H1 (cell line): ENCODE measurements around the gene ARHGEF28. TPM values are rescaled to one million over a fixed set of nuclear protein-coding genes. Genes with fewer than 3 reads are reported as not detected.

ENCODE experiments used
- CTCF ChIA-PET: fragments of 300-600 bp; sonication (Branson Sonifier 250); formaldehyde crosslinking; loops from one replicate; lab custom pipeline; 2021; ENCODE audit not compliant: partially characterized antibody; lab: Charles Lee
- POLR2A ChIA-PET: fragments of 300-600 bp; sonication (Branson Sonifier 250); formaldehyde crosslinking; loops from one replicate; lab custom pipeline; 2021; ENCODE audit warnings: inconsistent platforms; ENCODE audit not compliant: partially characterized antibody; lab: Charles Lee
- DNase-seq, 2 experiments: peaks; one replicate each; pipeline versions ENCODE4 v3.0.0 to v3.0.0-alpha.2; 2010 to 2022; ENCODE audit warnings: low spot score in 2 of 2, low read depth in 1 of 2, mixed read lengths in 1 of 2
- FAIRE-seq: peaks from 2 replicates; lab custom pipeline; 2011; peaks lifted over from hg19 to GRCh38; lab: Jason Lieb, UNC
- H2AFZ ChIP-seq: 2 replicates; pipeline ENCODE4 v1.8.1; 2012; ENCODE audit warnings: low read length, inconsistent platforms
- H2AK5ac ChIP-seq: 2 replicates; pipeline ENCODE4 v1.6.1; 2013; ENCODE audit warnings: low read depth, low read length
- H2BK120ac ChIP-seq: replicated peaks from 2 replicates; pipeline ENCODE3; 2013; ENCODE audit warnings: low read depth, low read length, inconsistent platforms
- H2BK12ac ChIP-seq: 2 replicates; pipeline ENCODE4 v1.6.1; 2013; ENCODE audit warnings: low read depth, low read length
- H2BK15ac ChIP-seq: 2 replicates; pipeline ENCODE4 v1.6.1; 2013; ENCODE audit warnings: low read length
- H2BK20ac ChIP-seq: 2 replicates; pipeline ENCODE4 v1.6.1; 2013; ENCODE audit warnings: low read length
- H2BK5ac ChIP-seq: 2 replicates; pipeline ENCODE4 v1.6.1; 2013; ENCODE audit warnings: low read depth, low read length
- H3K14ac ChIP-seq: 2 replicates; pipeline ENCODE4 v1.6.1; 2013; ENCODE audit warnings: inconsistent platforms; ENCODE audit not compliant: insufficient read length
- H3K18ac ChIP-seq: 2 replicates; pipeline ENCODE4 v1.6.1; 2013; ENCODE audit warnings: low read length; ENCODE audit errors: extremely low read depth
- H3K23ac ChIP-seq: 2 replicates; pipeline ENCODE4 v1.6.1; 2013; ENCODE audit warnings: inconsistent platforms; ENCODE audit not compliant: insufficient read length
- H3K23me2 ChIP-seq: 2 replicates; pipeline ENCODE4 v1.6.1; 2013; ENCODE audit warnings: low read depth, low read length
- H3K27ac ChIP-seq: 2 replicates; pipeline ENCODE4 v1.6.1; 2011; ENCODE audit warnings: low read depth, low read length, inconsistent platforms
- H3K27me3 ChIP-seq, 4 experiments: replicated peaks in 1 of 4; 1 replicate in 1 of 4; 2 replicates in 3 of 4; pipeline versions ENCODE4 v1.6.1 to v1.8.1; 2011 to 2013; ENCODE audit warnings: low read length in 3 of 4, mild to moderate bottlenecking in 3 of 4, inconsistent platforms in 2 of 4, mixed read lengths in 2 of 4, moderate library complexity in 1 of 4; ENCODE audit not compliant: control insufficient read depth in 3 of 4, insufficient read depth in 3 of 4; ENCODE audit errors: extremely low read depth in 1 of 4
- H3K36me3 ChIP-seq, 4 experiments: 2 replicates each; pipeline versions ENCODE4 v1.6.1 to v1.8.1; 2011 to 2013; ENCODE audit warnings: mild to moderate bottlenecking in 4 of 4, low read length in 3 of 4, moderate library complexity in 2 of 4, control low read depth in 1 of 4, inconsistent platforms in 1 of 4; ENCODE audit not compliant: insufficient read depth in 4 of 4, control insufficient read depth in 2 of 4
- H3K4ac ChIP-seq: replicated peaks from 2 replicates; pipeline ENCODE3; 2013; ENCODE audit warnings: low read length, low read depth, mixed read lengths, inconsistent platforms; ENCODE audit not compliant: insufficient read length
- H3K4me1 ChIP-seq, 4 experiments: replicated peaks in 1 of 4; 1 replicate in 1 of 4; 2 replicates in 3 of 4; pipeline versions ENCODE4 v1.6.1 to v1.8.1; 2011 to 2013; ENCODE audit warnings: low read length in 3 of 4, inconsistent platforms in 2 of 4, mixed read lengths in 1 of 4; ENCODE audit not compliant: insufficient read depth in 4 of 4, control insufficient read depth in 3 of 4
- H3K4me2 ChIP-seq, 2 experiments: 2 replicates each; pipeline versions ENCODE4 v1.6.1 to v1.8.1; 2011 to 2013; ENCODE audit warnings: low read depth in 2 of 2, low read length in 2 of 2, control low read depth in 1 of 2, inconsistent platforms in 1 of 2, mild to moderate bottlenecking in 1 of 2; ENCODE audit not compliant: insufficient read depth in 1 of 2
- H3K4me3 ChIP-seq, 4 experiments: fragments of 200-600, 300-600 bp in 1 of 4; sonication (generic), shearing (Covaris generic), sonication (Bioruptor Twin) in 1 of 4; 2 replicates each; pipeline versions ENCODE4 v1.5.1 to v1.8.1; 2011 to 2016; ENCODE audit warnings: low read length in 4 of 4, low read depth in 3 of 4, control low read depth in 2 of 4, inconsistent platforms in 2 of 4, mild to moderate bottlenecking in 2 of 4, mixed read lengths in 1 of 4, moderate library complexity in 1 of 4; ENCODE audit not compliant: insufficient read depth in 2 of 4; ENCODE audit errors: extremely low read depth in 1 of 4
- H3K56ac ChIP-seq: replicated peaks from 2 replicates; pipeline ENCODE3; 2013; ENCODE audit warnings: low read depth, mild to moderate bottlenecking, mixed read lengths, low read length, inconsistent platforms; ENCODE audit not compliant: insufficient read length
- H3K79me1 ChIP-seq: 2 replicates; pipeline ENCODE4 v1.6.1; 2013; ENCODE audit warnings: low read depth, low read length, control low read depth
- H3K79me2 ChIP-seq, 2 experiments: 2 replicates each; pipeline versions ENCODE4 v1.6.1 to v1.8.1; 2012 to 2013; ENCODE audit warnings: low read length in 2 of 2, mild to moderate bottlenecking in 2 of 2, inconsistent platforms in 1 of 2; ENCODE audit not compliant: insufficient read depth in 2 of 2, control insufficient read depth in 1 of 2
- H3K9ac ChIP-seq, 4 experiments: replicated peaks in 1 of 4; 1 replicate in 1 of 4; 2 replicates in 3 of 4; pipeline versions ENCODE4 v1.6.1 to v1.8.1; 2011 to 2013; ENCODE audit warnings: low read depth in 3 of 4, low read length in 3 of 4, control low read depth in 2 of 4, mild to moderate bottlenecking in 2 of 4, moderate library complexity in 2 of 4, inconsistent platforms in 1 of 4; ENCODE audit errors: extremely low read depth in 1 of 4
- H3K9me3 ChIP-seq, 2 experiments: 2 replicates each; pipeline versions ENCODE4 v1.6.1 to v1.8.1; 2012 to 2013; ENCODE audit warnings: mild to moderate bottlenecking in 2 of 2, moderate library complexity in 2 of 2, control low read depth in 1 of 2, inconsistent platforms in 1 of 2, low read depth in 1 of 2, low read length in 1 of 2, mixed read lengths in 1 of 2; ENCODE audit not compliant: insufficient read depth in 2 of 2
- H4K20me1 ChIP-seq, 2 experiments: replicated peaks in 1 of 2; 2 replicates each; pipeline versions ENCODE3 to v1.8.1; 2011 to 2013; ENCODE audit warnings: inconsistent platforms in 2 of 2, low read length in 2 of 2, mild to moderate bottlenecking in 1 of 2; ENCODE audit not compliant: insufficient read depth in 2 of 2, control insufficient read depth in 1 of 2
- H4K5ac ChIP-seq: 2 replicates; pipeline ENCODE4 v1.6.1; 2013; ENCODE audit warnings: low read length, low read depth, mixed read lengths, inconsistent platforms; ENCODE audit not compliant: insufficient read length
- H4K8ac ChIP-seq: 2 replicates; pipeline ENCODE4 v1.8.0; 2013; ENCODE audit warnings: mild to moderate bottlenecking, moderate library complexity, low read length, inconsistent platforms; ENCODE audit not compliant: insufficient read depth; ENCODE audit errors: extremely low read depth
- H4K91ac ChIP-seq: replicated peaks from 2 replicates; pipeline ENCODE3; 2013; ENCODE audit warnings: low read length, mixed read lengths, inconsistent platforms; ENCODE audit not compliant: insufficient read length
- CTCF ChIP-seq, 3 experiments: IDR thresholded peaks; 1 replicate in 2 of 3; 2 replicates in 1 of 3; pipeline versions ENCODE4 v1.5.1 to v1.6.1; 2011; ENCODE audit warnings: low read length in 3 of 3, mild to moderate bottlenecking in 3 of 3, inconsistent platforms in 2 of 3, low read depth in 1 of 3, moderate library complexity in 1 of 3; ENCODE audit not compliant: insufficient read depth in 1 of 3; ENCODE audit errors: control extremely low read depth in 1 of 3
- FOSL1 ChIP-seq: IDR thresholded peaks from 2 replicates; pipeline ENCODE4 v1.6.1; 2011; ENCODE audit warnings: mild to moderate bottlenecking, low read depth, low read length, moderate library complexity; ENCODE audit not compliant: insufficient read depth
- MAFK ChIP-seq: IDR thresholded peaks from 2 replicates; pipeline ENCODE4 v1.6.1; 2012; ENCODE audit warnings: low read depth, mild to moderate bottlenecking, improper control_type of control experiment, low read length
- MAX ChIP-seq: IDR thresholded peaks from 2 replicates; pipeline ENCODE4 v1.6.1; 2012; ENCODE audit warnings: inconsistent platforms
- polyA plus RNA-seq, 7 experiments: library from polyadenylated mRNA; depleted of rRNA in 3 of 7; stranded (reverse) in 5 of 7; unstranded in 2 of 7; fragments of >200 nt in 5 of 7; fragments of 200-250 nt in 2 of 7; gene quantifications; 1 replicate in 5 of 7; 2 replicates in 1 of 7; 4 replicates in 1 of 7; pipeline versions ENCODE4 v1.2.1 to v1.2.3, GENCODE V29; 2011 to 2013; ENCODE audit warnings: missing spikeins in 2 of 7, mixed read lengths in 2 of 7
- total RNA-seq: library from RNA; stranded (reverse); fragmentation: NEBNext Ultra II Directional; extraction: Animal tissue kit (Norgen Biotek cat#: 25700); gene quantifications from 2 replicates; pipeline ENCODE4 v1.2.1, GENCODE V29; 2021

Gene ARHGEF28
- total and polyA plus RNA-seq, 2 of the 8 experiments (the other 6 are each of a cell fraction or from before 2014, with no cell fraction given), result 0.33 to 1.0 TPM

GRCh38 chr5:73607228-73607627 lies 18.8 kb upstream of the ARHGEF28 start:
- TF ChIP-seq MAX (no peak), FOSL1 (no peak), CTCF (IDR thresholded peaks at IDR 0.05; ENCODE audit: control extremely low read depth in 1 of 3, insufficient read depth in 1 of 3, low read depth in 1 of 3, low read length in 3 of 3) (no peak), MAFK (no peak)
- H3K14ac ChIP-seq, result no peak overlapping the region
- DNase-seq (no peak), FAIRE-seq (no peak)
- no peaks in the 10 kb centered on the region for H3K23me2 ChIP-seq
- H3K4me1 ChIP-seq, result no peaks in the 10 kb centered on the region
- no peak overlapping the region for H3K4ac ChIP-seq
- ChIA-PET CTCF (interaction anchor here (0.6 to 1.9 kb wide), 6 partner anchors 10 to 190 kb away, joined by 3 to 8 read pairs (median 3); no protein-coding TSS in a partner anchor), POLR2A (no interaction called here)
- H3K56ac ChIP-seq, result no peak overlapping the region
- H3K4me3 ChIP-seq, result no peak overlapping the region
- no peak overlapping the region for H2BK20ac ChIP-seq
- no peak overlapping the region for H2BK15ac ChIP-seq
- H2BK12ac ChIP-seq, result no peak overlapping the region
- no peaks in the 10 kb centered on the region for H3K27me3 ChIP-seq
- no peak overlapping the region for H4K91ac ChIP-seq
- H3K79me2 ChIP-seq, result no peaks in the 10 kb centered on the region
- no peak overlapping the region for H3K23ac ChIP-seq
- no peak overlapping the region for H3K18ac ChIP-seq
- no peak overlapping the region for H2AFZ ChIP-seq
- no peak overlapping the region for H3K4me2 ChIP-seq
- H3K9me3 ChIP-seq, result no peaks in the 10 kb centered on the region
- H3K9ac ChIP-seq, result no peak overlapping the region
- no peaks in the 10 kb centered on the region for H4K20me1 ChIP-seq
- no peak overlapping the region for H4K8ac ChIP-seq
- no peak overlapping the region for H3K27ac ChIP-seq
- H4K5ac ChIP-seq, result no peak overlapping the region
- H2AK5ac ChIP-seq, result no peak overlapping the region
- no peaks in the 10 kb centered on the region for H3K79me1 ChIP-seq
- no peak overlapping the region for H2BK120ac ChIP-seq
- H3K36me3 ChIP-seq, result no peaks in the 10 kb centered on the region
- H2BK5ac ChIP-seq, result no peak overlapping the region
